Testis (tissue), 3 donors: Measurements from ENCODE around the gene NCBP1. TPM values are rescaled to one million over a fixed set of nuclear protein-coding genes. Genes with fewer than 3 reads are reported as not detected.

ENCODE experiments used
- DNase-seq: peaks from one replicate; pipeline ENCODE4 v3.0.0-alpha.2; 2019
- H3K27ac ChIP-seq, 2 donors: fragments of 200-600 bp; sonication (generic); one replicate each; pipeline ENCODE4 v1.5.1; 2019
- H3K27me3 ChIP-seq: fragments of 200-600 bp; sonication (generic); one replicate; pipeline ENCODE4 v1.5.1; 2019
- H3K36me3 ChIP-seq: fragments of 200-600 bp; sonication (generic); one replicate; pipeline ENCODE4 v1.5.1; 2017; ENCODE audit warnings: low read depth; ENCODE audit errors: missing control alignments
- H3K4me1 ChIP-seq: fragments of 200-600 bp; sonication (generic); one replicate; pipeline ENCODE4 v1.5.1; 2019
- H3K4me3 ChIP-seq, 2 donors: fragments of 200-600 bp; sonication (generic); one replicate each; pipeline ENCODE4 v1.5.1; 2017 to 2019
- H3K9me3 ChIP-seq: fragments of 200-600 bp; sonication (generic); one replicate; pipeline ENCODE4 v1.5.1; 2017
- CTCF ChIP-seq, 3 experiments: fragments of 450-650 bp in 2 of 3; fragments of 200-600 bp in 1 of 3; sonication (generic) in 1 of 3; IDR thresholded peaks; one replicate each; pipeline ENCODE4 v1.5.1; 2016 to 2019; ENCODE audit warnings: antibody characterized with exemption in 3 of 3, mild to moderate bottlenecking in 2 of 3, moderate library complexity in 1 of 3
- POLR2A ChIP-seq: fragments of 450-650 bp; IDR thresholded peaks from one replicate; pipeline ENCODE4 v1.6.1; 2017; ENCODE audit warnings: antibody characterized with exemption, mild to moderate bottlenecking, moderate library complexity
- WGBS, 2 donors: methylation state at CpG; one replicate each; pipeline ENCODE4 v1.1.5; 2018; 5-methylcytosine and 5-hydroxymethylcytosine counted together
- intact Hi-C: fragments of 100-400 bp; cut with DNase I; formaldehyde crosslinking; loops from one replicate; pipeline ENCODE4 v1.15.1; 2023; ENCODE audit warnings: low total_unique reads
- polyA plus RNA-seq: library from polyadenylated mRNA; stranded (reverse); fragments of 350-450 nt; fragmentation: Illumina TruSeq; extraction: RNeasy Lipid Tissue Mini Kit (QIAGEN cat#74804); gene quantifications from one replicate; pipeline ENCODE4 v1.2.3, GENCODE V29; 2014; ENCODE audit warnings: low read depth, low replicate concordance; ENCODE audit not compliant: insufficient read depth
- total RNA-seq, 2 donors: library from RNA; depleted of rRNA; stranded (reverse); fragments of >200 nt; gene quantifications; one replicate each; pipeline ENCODE4 v1.2.3, GENCODE V29; 2016

Gene NCBP1
- total and polyA plus RNA-seq, 3 donors from 2014 or later = 36.6 to 41.7 (median 36.9) TPM

DNA sequence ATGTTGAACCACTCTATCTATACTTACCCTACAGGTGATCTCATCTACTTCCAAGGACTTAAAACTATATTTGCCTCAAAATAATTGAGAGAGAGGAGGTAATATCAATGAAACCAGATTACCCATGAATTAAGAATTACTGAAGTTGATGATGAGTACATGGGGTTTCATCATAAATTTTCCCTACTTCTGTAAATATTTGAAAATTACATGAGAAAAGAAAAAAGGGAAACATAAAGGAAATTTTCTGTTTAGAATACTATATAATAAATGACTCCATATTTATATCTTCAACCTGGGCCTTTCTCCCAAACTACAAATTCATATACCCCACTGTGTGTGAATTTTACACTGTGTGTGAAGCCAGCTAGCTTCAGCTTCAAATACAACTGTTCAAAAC, 3.0 kb upstream of the NCBP1 start:
- intact Hi-C loops = loop anchor here (10.0 kb wide), 2 partner anchors 56 to 64 kb away; partner anchors contain the start of gene XPA
- H3K4me1 ChIP-seq = peaks cover 20% of the 10 kb centered on the region
- H3K4me3 ChIP-seq = no peak overlapping the region
- no peak overlapping the region for H3K27ac ChIP-seq
- no peak for DNase-seq
- no peaks in the 10 kb centered on the region for H3K9me3 ChIP-seq
- H3K36me3 ChIP-seq = no peaks in the 10 kb centered on the region
- H3K27me3 ChIP-seq = no peaks in the 10 kb centered on the region
- TF ChIP-seq CTCF (IDR thresholded peaks at IDR 0.05) = no peak
- TF ChIP-seq POLR2A = no peak

DNA sequence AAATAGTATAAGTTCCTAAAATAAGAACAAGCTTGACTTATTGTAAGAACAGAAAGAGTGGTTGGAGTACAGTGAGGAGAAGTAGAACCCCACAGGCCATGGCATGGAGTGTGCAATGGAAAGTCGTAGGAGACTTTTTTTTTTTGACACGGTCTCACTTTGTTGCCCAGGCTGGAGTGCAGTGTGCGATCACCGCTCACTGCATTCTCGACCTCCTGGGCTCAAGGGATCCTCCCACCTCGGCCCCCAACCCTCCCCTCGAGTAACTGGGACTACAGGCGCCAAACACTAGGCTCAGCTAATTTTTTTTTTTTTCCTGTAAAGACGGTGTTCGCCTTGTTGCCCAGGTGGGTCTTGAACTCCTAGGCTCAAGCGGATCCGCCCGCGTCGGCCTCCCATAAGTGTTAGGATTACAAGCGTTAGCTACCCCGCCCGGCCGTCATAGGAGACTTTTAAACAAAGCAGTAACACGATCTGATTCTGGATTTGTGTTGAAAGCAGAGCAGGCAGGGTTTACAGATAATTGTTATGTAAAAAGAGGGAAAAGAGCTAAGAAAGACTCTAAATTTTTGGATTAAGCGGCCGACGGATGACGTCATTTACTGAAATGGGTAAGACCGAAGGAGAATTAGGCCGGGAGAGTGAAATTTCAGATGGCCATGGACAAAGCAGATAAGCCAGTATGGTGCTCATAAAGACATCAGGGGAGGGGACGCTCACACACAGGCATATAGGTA, 1.2 kb upstream of the NCBP1 start:
- no peaks in the 10 kb centered on the region for H3K27me3 ChIP-seq
- TF ChIP-seq CTCF (IDR thresholded peaks at IDR 0.05) (no peak), POLR2A (no peak)
- intact Hi-C loops = loop anchor here (10.0 kb wide), 2 partner anchors 58 to 62 kb away; partner anchors contain the start of gene XPA
- no peaks in the 10 kb centered on the region for H3K36me3 ChIP-seq
- peak overlapping the region; percentile 97 to 99 for H3K27ac ChIP-seq
- H3K4me3 ChIP-seq = peak overlapping the region; percentile 98 to 99
- WGBS, 2 donors = 1% methylated on average over 27 of the region's 27 CpGs
- H3K9me3 ChIP-seq = no peaks in the 10 kb centered on the region
- peaks cover 35% of the 10 kb centered on the region for H3K4me1 ChIP-seq
- no peak for DNase-seq

GRCh38 chr9:97633859-97634490, 354 bp downstream of the NCBP1 start:
- Histone ChIP-seq H3K4me1 (peaks cover 47% of the 10 kb centered on the region), H3K9me3 (no peaks in the 10 kb centered on the region), H3K27me3 (no peaks in the 10 kb centered on the region), H3K4me3 (peak overlapping the region; percentile 98 to 99), H3K36me3 (no peaks in the 10 kb centered on the region), H3K27ac (peak overlapping the region; percentile 97 to 99)
- intact Hi-C loops = loop anchor here (10.0 kb wide), 2 partner anchors 59 to 61 kb away; partner anchors contain the start of gene XPA
- WGBS, 2 donors = 0 to 1% methylated on average over 36 to 43 of the region's 43 CpGs
- DNase-seq = no peak
- no peak for TF ChIP-seq POLR2A
- TF ChIP-seq CTCF (IDR thresholded peaks at IDR 0.05) = no peak

GRCh38 chr9:97635026-97635425, 1.4 kb downstream of the NCBP1 start:
- Histone ChIP-seq H3K4me1 (peaks cover 47% of the 10 kb centered on the region), H3K4me3 (no peak overlapping the region), H3K27ac (peak overlapping the region in 1 of 2 donors; percentile 99), H3K36me3 (no peaks in the 10 kb centered on the region), H3K9me3 (no peaks in the 10 kb centered on the region), H3K27me3 (no peaks in the 10 kb centered on the region)
- DNase-seq = no peak
- TF ChIP-seq CTCF (IDR thresholded peaks at IDR 0.05) (no peak), POLR2A (no peak)
- intact Hi-C loops = loop anchor here (10.0 kb wide), 2 partner anchors 60 kb away; partner anchors contain the start of gene XPA
- WGBS, 2 donors = 47 to 52% methylated on average over 7 of the region's 7 CpGs
